Calu3 (cell line): ENCODE data around the gene USP12. TPM values are rescaled to one million over a fixed set of nuclear protein-coding genes. Genes with fewer than 3 reads are reported as not detected.
"Not testable (repeated sequence)": the region's sequence is repeated elsewhere in the genome, so short reads cannot be mapped to it uniquely, and the experiment has no call there.

Source experiments
- BruUV-seq: library from RNA; stranded (reverse); fragments of 400-500 nt; replicated peaks from 2 replicates; lab custom pipeline; 2021; lab: Mats Ljungman, UMichigan
- CTCF ChIA-PET: fragments of 300-600 bp; sonication (Branson Sonifier 250); formaldehyde crosslinking; loops from one replicate; lab custom pipeline; 2022; ENCODE audit warnings: antibody characterized with exemption; lab: Charles Lee
- DNase-seq: peaks from one replicate; pipeline ENCODE4 v3.0.0; 2022
- H3K27ac Mint-ChIP-seq: one replicate; pipeline ENCODE4 v1.8.0; 2022; ENCODE audit warnings: mixed read lengths; ENCODE audit not compliant: unreplicated experiment
- H3K27me3 Mint-ChIP-seq: one replicate; pipeline ENCODE4 v1.8.0; 2022; ENCODE audit warnings: mixed read lengths; ENCODE audit not compliant: unreplicated experiment
- H3K36me3 Mint-ChIP-seq: one replicate; pipeline ENCODE4 v1.8.0; 2022; ENCODE audit warnings: mild to moderate bottlenecking, moderate library complexity, mixed read lengths; ENCODE audit not compliant: insufficient read depth, unreplicated experiment
- H3K4me1 Mint-ChIP-seq: one replicate; pipeline ENCODE4 v1.8.0; 2022; ENCODE audit warnings: mild to moderate bottlenecking, low read depth, mixed read lengths; ENCODE audit not compliant: unreplicated experiment
- H3K4me3 Mint-ChIP-seq: one replicate; pipeline ENCODE4 v1.8.0; 2022; ENCODE audit warnings: mild to moderate bottlenecking, low read depth, moderate library complexity, mixed read lengths; ENCODE audit not compliant: unreplicated experiment
- H3K9me3 Mint-ChIP-seq: one replicate; pipeline ENCODE4 v1.8.0; 2022; ENCODE audit warnings: low read depth, mixed read lengths; ENCODE audit not compliant: unreplicated experiment
- intact Hi-C: fragments of 100-400 bp; cut with micrococcal nuclease; formaldehyde crosslinking; loops from one replicate; pipeline ENCODE4 v1.10.0; 2022; ENCODE audit not compliant: unreplicated experiment
- total RNA-seq: library from RNA; stranded (reverse); gene quantifications from 2 replicates; pipeline ENCODE4 v1.2.3, GENCODE V29; 2022
- TF ChIP-seq, protein P1 (sequence below): fragments of 200-600 bp; IDR thresholded peaks from one replicate; pipeline ENCODE4 v1.8.0; 2022; ENCODE audit warnings: antibody characterized with exemption; ENCODE audit not compliant: unreplicated experiment

USP12 gene
- total RNA-seq, 1 experiment from 2014 or later: 20.6 TPM

DNA sequence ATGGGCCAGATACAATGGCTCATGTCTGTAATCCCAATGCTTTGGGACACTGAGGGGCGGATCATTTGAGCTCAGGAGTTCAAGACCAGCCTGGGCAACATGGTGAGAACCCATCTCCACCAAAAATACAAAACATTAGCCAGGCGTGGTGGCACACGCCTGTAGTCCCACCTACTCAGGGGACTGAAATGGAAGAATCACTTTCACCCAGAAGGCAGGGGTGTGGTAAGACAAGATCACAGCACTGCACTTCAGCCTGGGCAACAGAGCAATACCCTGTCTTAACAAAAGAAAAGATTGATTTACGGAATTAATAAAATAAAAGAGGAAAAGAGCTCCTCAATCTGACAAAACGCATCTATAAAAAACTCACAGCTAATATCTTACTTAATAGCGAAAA, 22.7 kb downstream of the USP12 start:
- no peaks in the 10 kb centered on the region for H3K9me3 Mint-ChIP-seq
- intact Hi-C loops: no loop called here
- no peak for DNase-seq
- BruUV-seq: no TSS peak
- TF ChIP-seq, protein P1, sequence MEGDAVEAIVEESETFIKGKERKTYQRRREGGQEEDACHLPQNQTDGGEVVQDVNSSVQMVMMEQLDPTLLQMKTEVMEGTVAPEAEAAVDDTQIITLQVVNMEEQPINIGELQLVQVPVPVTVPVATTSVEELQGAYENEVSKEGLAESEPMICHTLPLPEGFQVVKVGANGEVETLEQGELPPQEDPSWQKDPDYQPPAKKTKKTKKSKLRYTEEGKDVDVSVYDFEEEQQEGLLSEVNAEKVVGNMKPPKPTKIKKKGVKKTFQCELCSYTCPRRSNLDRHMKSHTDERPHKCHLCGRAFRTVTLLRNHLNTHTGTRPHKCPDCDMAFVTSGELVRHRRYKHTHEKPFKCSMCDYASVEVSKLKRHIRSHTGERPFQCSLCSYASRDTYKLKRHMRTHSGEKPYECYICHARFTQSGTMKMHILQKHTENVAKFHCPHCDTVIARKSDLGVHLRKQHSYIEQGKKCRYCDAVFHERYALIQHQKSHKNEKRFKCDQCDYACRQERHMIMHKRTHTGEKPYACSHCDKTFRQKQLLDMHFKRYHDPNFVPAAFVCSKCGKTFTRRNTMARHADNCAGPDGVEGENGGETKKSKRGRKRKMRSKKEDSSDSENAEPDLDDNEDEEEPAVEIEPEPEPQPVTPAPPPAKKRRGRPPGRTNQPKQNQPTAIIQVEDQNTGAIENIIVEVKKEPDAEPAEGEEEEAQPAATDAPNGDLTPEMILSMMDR: no peak
- CTCF ChIA-PET: no interaction called here
- H3K36me3 Mint-ChIP-seq: no peaks in the 10 kb centered on the region
- H3K4me3 Mint-ChIP-seq: no peak overlapping the region
- H3K4me1 Mint-ChIP-seq: peaks cover 8% of the 10 kb centered on the region
- H3K27ac Mint-ChIP-seq: no peak overlapping the region
- no peaks in the 10 kb centered on the region for H3K27me3 Mint-ChIP-seq

GRCh38 chr13:27147530-27148170, 24.0 kb downstream of the USP12 start:
- no peaks in the 10 kb centered on the region for H3K9me3 Mint-ChIP-seq
- TF ChIP-seq, protein P1: no peak
- H3K4me3 Mint-ChIP-seq: no peak overlapping the region
- intact Hi-C loops: no loop called here
- H3K27me3 Mint-ChIP-seq: no peaks in the 10 kb centered on the region
- no peaks in the 10 kb centered on the region for H3K36me3 Mint-ChIP-seq
- peaks cover 8% of the 10 kb centered on the region for H3K4me1 Mint-ChIP-seq
- H3K27ac Mint-ChIP-seq: no peak overlapping the region
- CTCF ChIA-PET: no interaction called here
- BruUV-seq: no TSS peak
- no peak for DNase-seq

DNA sequence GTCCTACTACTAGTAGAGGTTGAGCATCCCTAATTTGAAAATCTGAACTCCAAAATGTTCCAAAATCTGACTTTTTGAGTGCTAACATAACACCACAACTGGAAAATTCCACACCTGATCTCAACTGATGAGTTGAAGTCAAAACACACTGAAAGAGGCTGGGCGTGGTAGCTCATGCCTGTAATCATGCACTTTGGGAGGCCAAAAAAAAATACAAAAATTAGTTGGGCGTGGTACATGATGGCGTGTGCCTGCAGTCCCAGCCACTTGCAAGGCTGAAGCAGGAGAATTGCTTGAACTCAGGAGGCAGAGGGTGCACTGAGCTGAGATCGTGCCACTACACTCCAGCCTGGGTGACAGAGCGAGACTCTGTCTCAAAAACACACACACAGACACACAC, 29.9 kb downstream of the USP12 start:
- no peak for DNase-seq
- Mint-ChIP-seq H3K4me3 (no peak overlapping the region), H3K27me3 (no peaks in the 10 kb centered on the region), H3K9me3 (peaks cover 4% of the 10 kb centered on the region), H3K36me3 (no peaks in the 10 kb centered on the region), H3K27ac (no peak overlapping the region), H3K4me1 (no peaks in the 10 kb centered on the region)
- CTCF ChIA-PET: no interaction called here
- intact Hi-C loops: no loop called here
- TF ChIP-seq, protein P1: no peak
- no TSS peak for BruUV-seq

GRCh38 chr13:27141159-27141558, 30.5 kb downstream of the USP12 start:
- H3K4me1 Mint-ChIP-seq, H3K27me3 Mint-ChIP-seq, H3K36me3 Mint-ChIP-seq, H3K4me3 Mint-ChIP-seq, DNase-seq, CTCF ChIA-PET, H3K9me3 Mint-ChIP-seq, BruUV-seq, H3K27ac Mint-ChIP-seq, intact Hi-C loops: not testable (repeated sequence)

- no peaks in the 10 kb centered on the region for H3K36me3 Mint-ChIP-seq
- H3K4me1 Mint-ChIP-seq: no peaks in the 10 kb centered on the region
Observed at GRCh38 chr13:27140060-27140459, 31.6 kb downstream of the USP12 start.

More at GRCh38 chr13:27140060-27140459, 31.6 kb downstream of the USP12 start:
- no peak for DNase-seq
- Mint-ChIP-seq H3K4me3 (no peak overlapping the region), H3K27ac (no peak overlapping the region), H3K9me3 (peaks cover 4% of the 10 kb centered on the region), H3K27me3 (no peaks in the 10 kb centered on the region)
- CTCF ChIA-PET: no interaction called here
- intact Hi-C loops: no loop called here
- BruUV-seq: no TSS peak
- TF ChIP-seq, protein P1: no peak
